HG02763 (cell line): ENCODE data around the gene RAB40B.
"Not testable (repeated sequence)": the region's sequence is repeated elsewhere in the genome, so short reads cannot be mapped to it uniquely, and the experiment has no call there.

Experiments used
- ATAC-seq: cut with Tn5 transposase; IDR thresholded peaks from one replicate; pipeline ENCODE4 v1.9.1; 2021; ENCODE audit warnings: mild to moderate bottlenecking, moderate library complexity; ENCODE audit not compliant: unreplicated experiment

RAB40B gene, protein sequence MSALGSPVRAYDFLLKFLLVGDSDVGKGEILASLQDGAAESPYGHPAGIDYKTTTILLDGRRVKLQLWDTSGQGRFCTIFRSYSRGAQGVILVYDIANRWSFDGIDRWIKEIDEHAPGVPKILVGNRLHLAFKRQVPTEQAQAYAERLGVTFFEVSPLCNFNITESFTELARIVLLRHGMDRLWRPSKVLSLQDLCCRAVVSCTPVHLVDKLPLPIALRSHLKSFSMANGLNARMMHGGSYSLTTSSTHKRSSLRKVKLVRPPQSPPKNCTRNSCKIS

DNA sequence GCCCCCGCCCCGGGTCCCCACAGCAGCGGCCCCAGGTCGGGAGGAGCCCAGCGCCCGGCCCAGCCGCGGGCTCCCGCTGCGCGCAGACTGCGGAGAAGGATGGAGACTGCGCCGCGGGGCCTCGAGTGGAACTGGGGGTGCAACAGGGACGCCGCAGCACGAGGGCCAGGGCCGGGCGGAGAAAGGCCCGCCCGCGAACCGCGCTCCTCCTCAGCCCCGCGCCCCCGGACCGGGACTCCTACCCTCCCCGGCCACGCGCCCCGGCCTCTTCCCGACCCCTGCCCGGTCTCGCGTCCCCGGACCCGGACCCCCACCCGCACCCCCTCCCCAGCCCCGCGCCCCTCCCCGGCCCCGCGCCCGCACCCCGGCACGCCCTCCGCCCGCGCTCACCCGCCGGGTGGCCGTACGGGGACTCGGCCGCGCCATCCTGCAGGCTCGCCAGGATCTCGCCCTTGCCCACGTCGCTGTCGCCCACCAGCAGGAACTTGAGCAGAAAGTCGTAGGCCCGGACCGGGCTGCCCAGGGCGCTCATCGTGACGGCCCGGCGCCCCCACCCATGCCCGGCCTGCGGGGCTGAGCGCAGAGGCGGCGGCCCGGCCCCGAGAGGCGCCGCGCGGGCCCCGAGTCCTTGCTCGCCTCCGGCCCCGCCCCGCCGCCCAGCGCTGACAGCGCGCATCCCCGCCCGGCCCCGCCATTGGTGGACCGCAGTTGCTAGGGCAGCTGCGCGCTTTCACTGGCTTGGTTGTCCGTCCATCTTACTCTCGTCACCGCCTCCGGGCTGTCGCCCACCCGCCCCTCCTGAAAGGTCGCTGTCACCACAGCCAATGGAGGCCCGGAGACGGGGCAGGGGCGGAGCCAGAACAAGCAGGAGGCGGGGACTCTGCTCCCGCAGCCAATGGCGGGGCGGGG, at the start of gene RAB40B:
Gene RAB40B, minus strand, starts transcription at position 634 of the 909 bp plus-strand sequence. Its CDS starts 102 bp downstream, at position 532.
- peak; percentile 94 for ATAC-seq

DNA sequence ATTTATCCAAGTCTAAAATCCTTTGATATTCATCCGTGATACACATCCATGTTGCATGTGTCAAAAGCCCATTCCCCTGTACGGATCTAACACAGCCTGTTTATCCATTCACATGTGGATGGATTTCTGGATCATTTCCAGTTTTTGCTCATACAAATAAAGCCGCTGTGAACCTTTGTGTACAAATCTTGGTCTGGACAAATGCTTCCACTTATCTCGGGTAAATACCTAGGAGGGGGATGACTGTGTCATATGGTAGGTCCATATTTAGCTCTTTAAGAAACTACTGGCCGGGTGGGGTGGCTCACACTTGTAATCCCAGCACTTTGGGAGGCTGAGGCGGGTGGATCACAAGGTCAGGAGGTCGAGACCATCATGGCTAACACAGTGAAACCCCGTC, 47.0 kb upstream of the RAB40B start:
- ATAC-seq: no peak

DNA sequence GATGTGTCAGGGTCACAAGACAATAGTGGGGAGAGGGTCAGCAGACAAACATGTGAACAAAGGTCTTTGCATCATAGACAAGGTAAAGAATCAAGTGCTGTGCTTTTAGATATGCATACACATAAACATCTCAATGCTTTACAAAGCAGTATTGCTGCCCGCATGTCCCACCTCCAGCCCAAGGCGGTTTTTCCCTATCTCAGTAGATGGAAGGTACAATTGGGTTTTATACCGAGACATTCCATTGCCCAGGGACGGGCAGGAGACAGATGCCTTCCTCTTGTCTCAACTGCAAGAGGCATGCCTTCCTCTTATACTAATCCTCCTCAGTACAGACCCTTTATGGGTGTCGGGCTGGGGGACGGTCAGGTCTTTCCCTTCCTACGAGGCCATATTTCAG, 46.2 kb upstream of the RAB40B start:
- ATAC-seq: not testable (repeated sequence)

DNA sequence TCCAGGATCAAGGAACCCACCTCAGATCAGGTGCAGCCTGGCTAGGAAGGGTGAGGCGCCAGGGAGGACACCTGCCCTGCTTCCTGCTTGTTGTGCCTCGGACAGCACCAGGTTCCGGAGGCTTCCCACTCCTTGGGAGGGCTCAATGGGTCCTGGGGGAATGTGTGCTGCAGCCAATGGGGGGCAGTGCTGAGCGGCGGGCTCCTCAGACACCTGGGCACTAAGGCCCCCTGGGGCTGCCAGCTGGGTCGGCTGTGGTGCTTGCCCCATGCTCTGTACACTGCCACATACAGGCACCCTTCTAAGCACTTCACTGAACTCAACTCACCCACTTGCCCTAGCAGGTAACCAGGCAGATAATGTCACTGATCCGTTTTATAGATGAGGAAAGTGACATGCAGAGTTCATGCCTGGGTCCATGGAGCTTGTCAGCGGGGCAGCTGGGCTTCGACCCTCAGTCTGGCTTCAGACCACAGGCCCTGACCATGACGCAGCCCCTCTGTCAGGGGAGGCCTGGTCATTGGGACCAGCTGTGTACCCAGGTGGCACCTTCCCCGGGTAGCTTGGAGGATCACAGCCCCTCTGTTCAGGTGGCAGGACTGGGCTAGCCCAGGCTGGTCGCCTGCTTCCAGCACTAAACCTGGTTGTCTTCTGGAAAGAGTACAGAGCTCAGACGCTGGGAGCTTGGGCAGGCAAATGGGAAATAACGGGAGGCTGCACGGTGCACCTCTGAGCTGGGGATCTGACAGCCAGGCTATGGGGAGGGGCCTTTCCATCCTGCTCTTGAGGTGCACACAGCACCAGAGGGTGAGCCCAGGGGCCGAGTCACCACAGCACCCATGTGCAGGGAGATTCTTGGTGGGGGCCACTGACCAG, 45.1 kb upstream of the RAB40B start:
- ATAC-seq: no peak

DNA sequence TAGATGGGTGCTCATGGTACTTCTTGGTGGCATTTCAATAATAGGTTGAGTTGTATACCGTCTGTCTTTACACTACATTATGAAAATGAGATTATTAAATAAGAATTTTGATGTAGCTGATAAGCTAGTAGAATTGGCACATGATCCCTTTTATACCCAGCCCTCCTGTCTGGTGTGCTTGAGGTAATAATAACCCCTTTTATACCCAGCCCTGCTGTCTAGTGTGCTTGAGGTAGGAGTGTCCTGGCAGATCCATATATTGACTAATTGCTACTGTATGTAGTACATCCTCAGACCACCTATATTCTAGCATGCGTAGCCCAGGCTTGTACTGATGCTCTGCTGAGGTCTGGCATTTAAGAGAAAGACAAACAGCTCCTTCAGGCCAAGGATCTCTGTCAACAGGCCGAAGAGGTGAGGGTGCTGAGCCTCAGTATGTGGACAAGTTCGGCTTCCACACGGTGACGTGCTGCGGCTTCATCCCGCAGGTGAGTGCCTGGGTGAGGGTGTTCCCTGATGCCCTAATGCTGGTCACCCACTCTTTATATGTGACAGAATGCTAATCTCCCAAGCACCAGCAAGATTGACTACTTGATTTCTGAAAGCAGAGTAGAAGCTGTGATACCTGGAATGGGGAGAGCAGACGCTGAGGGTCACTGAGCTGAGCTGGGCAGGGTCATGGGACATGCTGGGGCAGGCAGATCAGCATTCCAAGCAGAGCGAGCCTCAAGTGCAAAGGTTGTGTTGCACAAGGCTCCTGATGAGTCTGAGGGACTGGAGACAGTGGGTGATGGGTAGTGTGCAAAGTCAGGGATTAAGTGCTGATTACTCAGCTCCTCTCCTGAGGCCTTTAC, 42.6 kb upstream of the RAB40B start:
- no peak for ATAC-seq

DNA sequence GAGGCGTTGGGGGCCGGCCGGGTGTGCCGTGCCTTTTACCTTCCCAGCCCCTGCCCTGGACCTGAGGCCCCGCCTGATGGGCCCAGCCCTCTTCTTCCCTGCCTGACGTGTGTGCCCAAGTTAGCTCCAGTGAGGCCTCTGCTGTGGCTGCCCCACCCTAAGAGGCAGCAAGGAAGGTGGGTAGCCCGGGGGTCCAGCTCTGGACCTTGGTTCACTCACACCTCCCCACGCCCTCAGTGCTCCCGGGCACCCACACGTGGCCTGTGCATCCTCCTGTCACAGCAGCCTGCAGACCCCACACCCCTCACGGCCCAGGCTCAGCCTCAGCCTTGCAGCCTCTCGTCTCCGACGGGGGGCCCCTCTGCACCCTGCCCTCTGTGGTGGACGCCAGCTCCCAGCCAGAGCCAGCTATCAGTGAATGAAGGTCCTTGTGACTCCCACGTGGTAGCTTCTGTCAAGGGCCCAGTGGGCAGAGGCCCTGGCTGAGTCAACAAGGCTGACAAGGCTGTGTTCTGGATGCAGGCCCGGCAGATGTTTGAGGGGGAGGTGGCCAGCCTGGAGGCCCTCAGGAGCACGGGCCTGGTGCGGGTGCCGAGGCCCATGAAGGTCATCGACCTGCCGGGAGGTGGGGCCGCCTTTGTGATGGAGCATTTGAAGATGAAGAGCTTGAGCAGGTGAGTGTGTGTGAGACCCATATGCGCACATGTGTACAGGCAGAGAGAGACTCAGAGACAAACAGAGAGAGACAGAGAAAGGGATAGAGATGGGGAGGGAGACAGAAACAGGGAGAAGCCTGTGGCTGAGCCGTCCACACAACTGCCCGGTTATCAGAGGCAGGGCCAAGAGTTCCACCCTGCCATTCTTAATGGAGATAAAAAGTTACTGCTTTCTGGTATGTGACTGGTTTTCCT, 39.7 kb upstream of the RAB40B start:
- ATAC-seq: no peak

DNA sequence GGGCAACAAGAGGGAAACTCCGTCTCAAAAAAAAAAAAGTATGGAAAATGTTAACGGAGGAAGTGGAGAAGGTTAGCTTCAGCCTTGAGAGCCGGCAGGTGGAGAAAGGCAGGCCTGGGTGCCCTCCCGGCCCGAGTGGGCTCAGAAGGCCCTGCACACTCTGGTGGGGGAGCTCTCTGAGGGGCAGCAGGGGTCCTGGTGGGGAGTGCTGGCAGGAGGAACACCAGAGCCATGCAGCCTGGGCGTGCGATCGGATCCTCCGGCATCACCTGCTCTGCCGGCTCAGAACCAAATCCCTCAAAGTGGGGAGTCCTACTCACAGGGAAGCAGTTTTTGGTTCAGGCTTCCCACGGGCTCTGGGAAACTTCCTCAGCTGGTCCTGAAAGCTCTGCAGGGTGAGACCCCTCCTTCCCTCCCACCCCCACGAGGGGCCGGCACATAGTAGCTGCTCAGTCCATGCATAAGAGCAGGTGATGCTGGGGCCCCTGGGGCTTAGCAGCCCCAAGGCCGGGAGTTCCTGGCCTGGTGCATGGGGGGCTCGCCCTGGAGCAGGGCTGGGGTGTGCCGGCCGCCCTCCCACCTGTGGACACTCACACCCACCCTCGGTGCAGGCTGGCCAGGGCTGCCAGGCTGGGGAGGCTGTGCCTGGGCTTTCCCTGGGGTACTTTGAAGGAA, 38.1 kb upstream of the RAB40B start:
- ATAC-seq: no peak

DNA sequence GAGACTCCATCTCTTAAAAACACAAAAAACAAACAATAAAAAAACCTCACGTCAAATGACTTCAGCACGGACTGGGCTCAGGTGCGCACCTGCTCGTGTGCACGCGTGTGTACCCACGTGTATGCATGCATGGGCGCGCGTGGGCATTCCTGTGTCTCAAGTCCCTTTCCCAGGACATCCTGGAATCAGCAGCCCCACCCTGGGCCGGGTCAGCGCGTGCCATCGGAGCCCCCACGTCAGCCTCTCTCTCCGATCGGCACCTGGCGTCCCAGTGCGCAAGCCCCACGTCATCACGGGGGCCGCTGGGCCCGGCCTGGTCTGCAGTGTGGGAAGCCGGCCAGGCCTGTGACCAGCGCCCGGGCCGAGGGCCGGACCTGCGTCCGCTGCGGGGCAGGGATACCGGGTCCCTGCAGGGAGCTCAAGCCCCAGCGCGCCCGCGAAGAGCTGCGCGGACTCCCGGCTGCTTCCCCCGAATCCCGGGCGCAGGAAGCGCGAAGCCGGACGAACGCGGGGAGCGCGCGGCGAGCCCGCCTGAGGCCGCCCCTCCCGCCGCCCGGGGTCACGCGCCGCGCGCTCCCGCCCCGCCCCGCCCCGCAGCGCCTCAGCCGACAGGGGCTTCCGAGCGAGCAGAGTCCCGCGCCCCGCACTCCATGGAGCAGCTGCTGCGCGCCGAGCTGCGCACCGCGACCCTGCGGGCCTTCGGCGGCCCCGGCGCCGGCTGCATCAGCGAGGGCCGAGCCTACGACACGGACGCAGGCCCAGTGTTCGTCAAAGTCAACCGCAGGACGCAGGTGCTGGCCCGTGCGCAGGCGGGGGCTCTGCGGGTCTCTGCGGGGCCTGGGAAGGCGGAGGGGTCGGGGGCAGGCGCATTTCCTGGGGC, 36.7 kb upstream of the RAB40B start, which contains the start of gene FN3K:
Gene FN3K, plus strand, starts transcription at position 629 of the 880 bp plus-strand sequence. Its CDS starts 22 bp downstream, at position 651.
- no peak for ATAC-seq

DNA sequence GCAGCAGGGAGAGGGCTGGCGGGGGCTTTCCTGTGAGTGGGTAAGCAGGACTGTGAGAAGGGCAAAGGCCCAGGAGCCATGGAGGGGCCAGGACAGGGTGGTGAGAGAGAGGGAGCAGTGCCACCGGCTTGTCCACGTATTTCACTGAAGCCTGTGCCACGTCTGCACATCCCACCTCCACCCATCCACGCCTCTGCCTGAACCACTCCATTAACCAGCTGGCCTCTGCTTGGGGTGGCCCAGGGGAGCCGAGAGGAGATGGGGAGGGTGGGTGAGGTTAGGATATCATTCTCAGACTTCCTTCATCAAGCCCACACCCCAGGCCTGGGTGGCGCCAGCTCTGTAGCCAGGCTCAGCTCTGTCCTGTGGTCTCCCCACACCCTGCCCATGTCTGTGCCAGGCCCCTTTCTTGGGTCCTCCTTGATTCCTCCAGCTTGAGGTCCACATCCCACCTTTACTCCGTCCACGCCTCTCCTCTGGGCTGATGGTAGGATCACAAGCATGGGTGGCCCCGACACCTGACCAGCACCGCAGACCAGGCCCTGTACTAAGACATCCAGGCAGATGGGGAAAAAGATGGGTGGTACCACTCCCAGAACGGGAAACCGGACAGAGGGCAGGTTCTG, 33.7 kb upstream of the RAB40B start:
- no peak for ATAC-seq

DNA sequence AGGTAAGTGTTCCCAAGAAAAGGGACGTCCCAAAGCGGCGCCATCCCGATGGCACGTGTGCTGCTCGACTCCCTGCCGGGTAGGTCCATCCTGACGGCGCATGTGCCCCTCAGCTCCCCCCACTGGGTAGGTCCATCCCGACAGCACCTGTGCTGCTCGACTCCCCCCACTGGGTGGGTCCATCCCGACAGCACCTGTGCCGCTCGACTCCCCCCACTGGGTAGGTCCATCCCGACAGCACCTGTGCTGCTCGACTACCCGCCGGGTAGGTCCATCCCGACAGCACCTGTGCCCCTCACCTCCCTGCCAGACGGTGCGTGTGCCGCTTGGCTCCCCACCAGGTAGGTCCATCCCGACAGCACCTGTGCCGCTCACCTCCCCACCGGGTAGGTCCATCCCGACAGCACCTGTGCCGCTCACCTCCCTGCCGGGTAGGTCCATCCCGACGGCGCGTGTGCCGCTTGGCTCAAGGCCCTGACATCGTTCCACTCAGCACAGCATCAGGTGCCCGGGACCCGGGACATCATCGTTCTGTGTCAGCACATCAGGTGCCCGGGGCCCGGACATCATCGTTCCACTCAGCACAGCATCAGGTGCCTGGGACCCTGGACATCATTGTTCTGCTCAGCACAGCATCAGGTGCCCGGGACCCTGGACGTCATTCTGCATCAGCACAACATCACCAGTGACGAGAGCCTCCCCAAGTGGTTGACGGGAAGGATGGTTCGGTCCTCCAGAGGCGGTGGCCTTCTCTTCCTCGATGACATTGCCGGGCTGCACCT, 31.2 kb upstream of the RAB40B start:
- no peak for ATAC-seq

DNA sequence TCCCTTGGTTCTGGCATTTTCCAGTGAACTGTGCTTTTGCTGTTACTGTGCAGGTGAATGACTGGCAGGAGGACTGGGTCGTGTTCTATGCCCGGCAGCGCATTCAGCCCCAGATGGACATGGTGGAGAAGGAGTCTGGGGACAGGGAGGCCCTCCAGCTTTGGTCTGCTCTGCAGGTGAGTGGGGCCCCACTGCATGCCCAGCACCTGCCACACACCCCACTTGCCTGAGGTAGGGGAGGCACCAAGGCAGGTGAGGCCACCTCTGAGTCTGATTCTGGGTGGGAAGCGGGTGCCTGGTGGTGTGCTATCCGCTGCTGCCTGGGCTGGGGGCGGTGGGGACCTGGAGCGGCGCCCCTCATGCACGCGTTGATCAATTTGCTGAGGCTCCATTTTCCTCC, 27.9 kb upstream of the RAB40B start:
- ATAC-seq: no peak

DNA sequence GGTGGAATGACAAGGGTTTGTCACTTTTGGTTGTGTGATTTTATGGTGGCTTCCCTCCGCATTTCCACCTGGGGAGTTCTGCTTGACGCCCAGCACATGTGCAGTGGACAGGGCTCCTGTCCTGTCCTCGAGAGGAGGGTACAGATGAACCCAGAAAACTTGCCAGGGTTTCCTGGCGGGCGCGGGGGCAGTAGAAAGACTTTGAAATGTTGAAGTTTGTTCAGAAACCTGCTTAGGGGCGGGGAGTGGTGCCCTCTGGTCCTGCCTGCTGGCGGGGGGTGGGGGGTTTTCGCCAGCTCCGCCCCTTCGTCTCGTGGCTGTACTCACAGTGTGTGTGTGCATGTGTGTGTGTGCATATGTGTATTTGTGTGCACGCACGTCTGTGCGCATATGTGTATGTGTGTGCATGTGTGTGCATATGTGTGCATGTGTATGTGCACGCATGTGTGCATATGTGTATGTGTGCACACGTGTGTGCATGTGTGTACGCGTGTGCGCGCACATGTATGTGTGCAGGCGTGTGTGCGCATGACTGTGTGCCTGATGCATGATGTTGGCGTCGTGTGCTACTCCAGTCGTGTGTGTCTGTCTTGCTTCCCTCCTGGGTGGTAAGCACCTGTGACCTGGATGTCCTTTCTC, 24.8 kb upstream of the RAB40B start:
- ATAC-seq: no peak

DNA sequence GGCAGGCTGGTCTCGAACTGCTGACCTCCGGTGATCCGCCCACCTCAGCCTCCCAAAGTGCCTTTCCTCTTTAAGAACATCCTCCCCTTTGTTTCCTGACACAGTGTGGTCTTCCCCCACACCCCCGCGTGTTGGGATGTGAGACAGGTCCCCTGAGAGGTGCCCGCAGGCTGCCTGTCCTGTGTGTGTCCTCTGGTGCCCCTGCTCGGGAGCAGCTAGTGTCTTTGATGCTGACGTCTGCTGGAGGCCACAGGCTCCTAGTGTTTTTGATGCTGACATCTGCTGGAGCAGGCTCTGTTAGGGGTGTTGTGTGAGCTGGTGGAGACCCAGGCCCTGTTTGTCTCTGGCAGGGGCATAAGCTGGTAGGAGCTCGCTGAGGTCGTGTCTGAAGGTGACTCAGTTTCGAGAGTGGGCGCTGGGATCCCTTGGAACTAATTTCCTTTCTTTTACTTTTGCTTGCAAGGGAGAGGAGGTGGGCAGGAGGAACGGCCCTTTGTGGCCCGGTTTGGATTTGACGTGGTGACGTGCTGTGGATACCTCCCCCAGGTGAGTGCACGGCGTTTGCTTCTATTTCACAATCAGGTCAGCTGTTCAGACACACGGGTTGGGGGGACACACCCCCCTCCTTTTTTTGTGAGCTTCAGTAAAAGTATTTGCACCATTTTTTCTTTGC, 24.0 kb upstream of the RAB40B start:
- no peak for ATAC-seq

DNA sequence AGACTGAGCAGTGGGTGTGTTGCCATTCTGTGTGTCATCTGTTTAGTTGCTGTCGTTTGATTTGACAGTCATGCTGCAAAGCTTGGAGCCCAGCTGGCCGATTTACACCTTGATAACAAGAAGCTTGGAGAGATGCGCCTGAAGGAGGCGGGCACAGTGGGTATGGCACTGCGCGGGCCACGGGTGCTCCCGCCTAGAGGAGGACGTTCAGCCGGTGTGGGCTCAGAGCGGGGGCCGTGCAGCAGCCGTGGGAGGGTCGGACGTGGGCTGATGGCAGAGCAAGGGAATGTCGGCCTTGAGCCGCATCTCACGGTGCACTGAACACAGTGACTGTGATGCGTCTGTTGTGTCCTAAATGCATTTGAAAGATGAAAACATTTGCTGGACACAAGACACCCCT, 21.7 kb upstream of the RAB40B start:
- ATAC-seq: no peak

DNA sequence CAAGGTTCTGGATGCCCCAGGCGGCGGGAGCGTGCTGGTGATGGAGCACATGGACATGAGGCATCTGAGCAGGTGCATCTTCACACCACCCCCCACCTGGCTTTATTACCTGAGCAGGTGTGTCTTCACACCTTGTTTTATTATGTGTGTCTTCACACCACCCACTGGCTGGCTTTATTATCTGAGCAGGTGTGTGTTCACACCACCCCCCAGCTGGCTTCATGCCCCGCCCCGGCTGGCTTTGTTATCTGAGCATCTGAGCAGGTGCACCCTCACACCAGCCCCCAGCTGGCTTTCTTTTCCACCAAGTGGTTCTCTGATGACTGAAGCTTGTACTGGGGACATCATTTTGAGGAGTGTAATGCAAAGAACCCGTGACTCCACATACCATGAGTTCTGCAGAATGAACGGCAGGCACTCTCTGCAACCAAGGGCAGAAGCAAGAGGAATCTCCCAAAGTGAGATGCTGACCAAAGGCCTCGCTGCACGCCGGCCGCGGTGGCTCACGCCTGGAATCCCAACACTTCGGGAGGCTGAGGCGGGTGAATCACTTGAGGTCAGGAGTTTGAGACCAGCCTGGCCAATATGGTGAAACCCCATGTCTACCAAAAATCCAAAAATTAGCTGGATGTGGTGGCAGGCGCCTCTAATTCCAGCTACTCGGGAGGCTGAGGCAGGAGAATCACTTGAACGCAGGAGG, 20.6 kb upstream of the RAB40B start:
- ATAC-seq: no peak
